Tongue (tissue), 2 donors: Measurements from ENCODE around the gene RFX7. TPM values are rescaled to one million over a fixed set of nuclear protein-coding genes. Genes with fewer than 3 reads are reported as not detected.
"Not testable (repeated sequence)": the region's sequence is repeated elsewhere in the genome, so short reads cannot be mapped to it uniquely, and the experiment has no call there.

Source experiments
- DNase-seq: peaks from one replicate; pipeline ENCODE4 v3.0.0-alpha.2; 2015
- total RNA-seq: library from RNA; depleted of rRNA; stranded (reverse); fragments of >200 nt; gene quantifications from one replicate; pipeline ENCODE4 v1.2.3, GENCODE V29; 2014

Gene RFX7
- total RNA-seq, 1 donor from 2014 or later, result 17.5 TPM

DNA sequence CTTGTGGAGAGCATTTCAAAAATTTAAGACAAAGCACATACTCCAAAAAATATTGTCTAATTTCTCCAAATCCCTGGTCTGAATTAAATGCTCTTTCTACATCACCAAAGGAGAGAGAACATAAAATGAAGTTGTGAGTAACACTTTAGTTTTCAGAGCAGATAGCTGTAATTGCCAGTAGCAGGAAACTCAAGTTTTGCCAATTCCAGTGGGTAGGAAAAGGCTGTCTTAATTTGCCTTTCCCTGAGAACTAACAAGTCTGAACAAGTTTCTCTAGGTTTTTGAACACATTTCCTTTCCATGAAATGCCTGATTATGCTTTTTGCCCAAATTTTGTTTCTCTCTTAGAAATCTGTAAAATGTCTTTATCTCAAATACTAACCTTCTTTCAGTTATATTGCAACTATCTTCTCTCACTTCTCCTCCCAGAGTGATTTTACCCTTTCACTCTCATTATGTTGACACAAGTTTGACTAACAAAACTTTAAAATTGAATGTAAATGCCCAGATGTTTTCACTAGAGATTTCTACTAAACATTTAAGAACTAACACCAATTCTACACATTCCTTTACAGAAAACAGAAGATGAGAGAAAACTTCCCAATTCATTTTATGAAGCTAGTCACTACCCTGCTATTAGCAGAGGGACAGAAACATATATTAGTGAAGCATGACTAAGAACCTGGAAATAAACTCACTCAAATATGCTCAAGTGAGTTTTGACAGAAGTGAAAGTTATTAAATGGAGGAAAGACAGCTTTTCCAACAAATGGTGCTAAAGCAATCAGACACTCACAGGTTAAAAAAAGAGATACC is 38.4 kb downstream of the RFX7 start:
- DNase-seq, result no peak

DNA sequence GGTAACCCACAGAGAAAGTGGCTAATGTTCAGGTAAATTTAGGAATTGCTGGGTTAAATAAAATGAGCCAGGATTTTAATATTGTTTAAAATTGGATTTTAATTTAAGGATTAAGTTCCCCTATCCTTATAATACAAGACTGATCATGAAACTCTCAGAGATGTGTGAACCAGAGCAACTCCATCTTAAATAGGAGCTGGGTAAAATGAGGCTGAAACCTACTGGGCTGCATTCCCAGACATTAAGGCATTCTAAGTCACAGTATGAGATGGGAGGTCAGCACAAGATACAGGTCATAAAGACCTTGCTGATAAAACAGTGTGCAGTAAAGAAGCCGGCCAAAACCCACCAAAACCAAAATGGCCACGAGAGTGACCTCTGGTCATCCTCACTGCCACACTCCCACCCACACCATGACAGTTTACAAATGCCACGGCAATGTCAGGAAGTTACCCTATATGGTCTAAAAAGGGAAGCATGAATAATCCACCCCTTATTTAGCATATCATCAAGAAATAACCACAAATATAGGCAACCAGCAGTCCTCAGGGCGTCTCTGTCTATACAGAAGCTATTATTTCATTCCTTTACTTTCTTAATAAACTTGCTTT is 40.3 kb downstream of the RFX7 start:
- not testable (repeated sequence) for DNase-seq

DNA sequence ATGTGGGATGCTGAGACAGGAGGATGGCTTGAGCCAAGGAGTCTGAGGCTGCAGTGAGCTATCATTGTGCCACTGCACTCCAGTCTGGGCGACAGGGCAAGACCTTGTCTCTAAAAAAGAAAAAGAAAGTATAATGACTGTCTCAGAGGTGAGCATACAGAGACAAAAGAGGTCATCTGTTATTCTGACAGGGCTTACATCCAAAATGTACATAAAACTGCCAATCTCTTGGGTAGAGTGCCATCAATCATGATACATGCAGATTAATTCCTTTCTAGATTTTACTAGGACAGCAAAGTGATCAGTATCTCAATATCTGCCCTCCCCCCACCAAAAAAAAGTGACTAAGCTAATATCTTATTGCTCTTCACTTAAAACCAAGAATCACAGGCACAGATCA is 41.0 kb downstream of the RFX7 start:
- DNase-seq, result no peak

DNA sequence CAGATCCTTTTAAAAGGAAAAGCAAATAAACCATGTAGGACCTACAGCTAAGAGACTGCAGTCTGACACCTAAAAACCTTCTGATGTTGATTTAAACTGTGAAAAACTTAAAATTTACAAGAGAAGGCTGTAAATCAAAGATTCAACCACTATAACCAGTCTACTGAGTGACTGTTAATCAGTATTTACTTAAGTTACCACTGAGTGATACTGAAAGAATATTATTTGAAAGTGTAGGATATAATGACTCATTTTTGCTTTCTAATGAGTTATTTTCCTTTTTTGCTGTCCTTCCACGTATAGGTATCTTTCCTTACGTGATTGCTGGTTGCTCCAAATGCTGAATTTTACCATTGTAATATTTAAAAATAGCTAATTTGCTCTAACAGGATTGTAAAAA is 44.6 kb downstream of the RFX7 start:
- DNase-seq, result no peak

DNA sequence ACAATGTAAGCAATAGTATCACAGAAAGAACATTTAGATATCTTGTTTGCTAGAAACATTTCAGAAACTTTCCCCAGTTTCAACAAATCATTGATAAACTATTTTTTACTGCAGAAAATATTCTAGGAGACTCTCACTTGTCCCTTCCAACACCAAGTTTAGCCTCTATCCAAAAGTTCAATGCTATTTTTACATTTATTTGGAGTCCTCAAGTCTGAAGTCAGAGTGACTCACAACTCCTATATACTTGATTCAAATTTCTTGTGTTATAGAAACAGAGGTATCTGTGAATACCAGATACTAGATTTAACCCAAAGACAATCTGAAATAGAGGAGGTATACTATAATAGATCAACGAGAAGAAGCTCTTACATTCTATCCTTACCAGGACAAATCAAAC is 49.6 kb downstream of the RFX7 start:
- no peak for DNase-seq

DNA sequence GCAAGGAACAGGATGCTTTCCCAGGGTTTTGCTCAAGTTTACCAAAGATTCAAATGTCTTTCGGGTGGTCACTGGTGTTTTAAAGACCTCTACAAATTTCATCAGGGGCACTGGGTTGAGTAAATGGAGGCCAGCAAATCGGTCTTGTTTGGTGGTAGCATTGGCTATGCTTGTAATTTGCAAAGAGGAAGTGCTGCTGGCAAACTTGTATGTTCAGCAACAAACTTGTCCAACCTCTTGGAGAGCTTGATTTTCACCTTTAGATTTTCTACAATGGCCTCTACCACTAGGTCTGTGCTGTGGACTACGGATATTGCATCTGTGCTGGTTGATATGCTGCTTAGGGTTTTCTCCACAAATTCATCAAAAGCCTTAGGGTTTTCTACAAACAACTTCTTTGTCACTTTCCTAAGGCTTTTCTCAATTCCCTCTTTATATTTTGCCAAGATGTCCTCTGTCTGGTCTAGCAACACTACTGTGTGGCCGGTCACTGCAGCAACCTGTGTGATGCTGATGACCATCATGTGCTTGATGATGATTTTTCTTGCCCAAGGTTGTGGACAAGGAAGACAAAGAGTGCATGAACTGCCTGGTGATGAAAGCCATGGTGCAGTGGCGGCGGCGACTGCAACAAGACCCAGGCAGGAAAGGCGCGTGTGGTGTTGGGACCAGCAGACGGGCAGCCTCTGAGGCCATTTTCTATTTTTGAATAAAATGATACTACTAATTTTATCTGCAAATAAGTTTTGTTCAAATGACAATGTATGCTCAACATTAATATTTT is 50.8 kb downstream of the RFX7 start:
- no peak for DNase-seq

DNA sequence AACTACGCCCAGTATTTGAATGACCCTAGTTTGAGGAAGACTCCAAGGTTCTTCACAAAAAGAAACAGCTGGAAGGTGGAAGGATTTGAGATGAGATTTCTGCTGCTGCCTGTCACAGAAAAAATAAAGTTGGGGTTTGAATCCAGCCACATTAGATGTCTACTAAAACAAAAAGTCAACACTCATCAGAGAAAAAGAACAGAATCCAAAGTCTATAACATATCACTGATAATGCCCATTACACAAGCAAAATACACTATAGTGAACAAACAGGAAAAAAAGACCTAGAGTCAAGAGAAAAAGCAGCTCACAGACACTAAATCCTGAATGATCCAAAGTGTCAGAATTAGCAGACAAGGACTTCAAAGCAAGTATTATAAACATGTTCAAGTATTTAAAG is 56.0 kb downstream of the RFX7 start:
- DNase-seq, result no peak

DNA sequence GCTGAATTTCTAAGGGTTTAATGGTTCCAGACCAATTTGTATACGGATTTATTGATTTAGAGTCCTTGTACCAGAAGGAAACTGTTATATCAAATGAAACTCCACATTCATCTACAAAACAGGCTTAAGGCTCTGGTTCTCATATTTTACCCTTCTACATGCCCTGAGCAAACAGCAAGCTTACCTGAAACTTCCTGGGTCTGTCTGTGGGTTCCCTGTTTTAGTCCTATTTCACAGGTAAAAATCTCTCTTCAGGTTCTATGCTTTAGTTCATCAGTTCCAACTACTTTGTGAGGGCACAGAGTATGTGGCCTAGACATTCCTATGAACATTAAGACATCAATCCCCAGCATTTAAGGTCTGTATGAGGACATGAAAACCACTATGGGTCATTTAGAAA is 57.7 kb downstream of the RFX7 start:
- DNase-seq, result no peak

DNA sequence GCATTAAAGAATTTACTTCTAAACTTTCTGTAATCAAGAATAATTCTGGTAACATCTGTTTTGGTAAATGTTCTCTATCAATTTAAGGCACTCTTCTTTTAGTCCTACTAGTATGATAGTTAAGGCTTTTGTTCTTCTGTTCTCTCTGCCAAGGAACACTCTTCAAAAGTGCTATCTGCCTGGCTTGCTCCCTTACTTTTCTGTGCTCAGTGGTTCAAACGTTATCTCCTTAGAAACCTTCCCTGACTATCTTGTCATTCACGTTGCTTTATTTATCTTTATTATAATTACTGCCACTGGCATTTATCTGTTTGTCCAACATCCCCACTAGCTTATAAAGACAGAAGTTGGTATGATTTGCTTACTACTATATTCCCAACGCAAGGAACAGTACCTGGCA is 59.2 kb downstream of the RFX7 start:
- DNase-seq, result no peak

DNA sequence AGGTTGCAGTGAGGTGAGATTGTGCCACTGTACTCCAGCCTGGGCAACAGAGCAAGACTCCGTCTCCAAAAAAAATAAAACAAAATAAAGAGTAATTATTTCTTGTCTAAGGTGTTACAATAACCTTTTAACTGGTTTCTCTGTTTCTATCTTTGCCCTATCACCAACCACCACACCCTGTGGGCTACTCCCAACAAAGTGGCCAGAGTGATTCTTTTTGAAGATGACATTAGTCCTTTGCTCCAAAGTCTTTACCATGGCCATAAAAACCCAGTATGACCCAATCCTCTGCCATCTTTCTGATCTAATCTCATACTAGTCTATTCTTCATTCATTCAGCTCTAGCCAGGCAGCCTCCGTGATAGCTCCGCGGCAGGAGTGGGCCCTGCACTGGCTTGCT is 62.8 kb downstream of the RFX7 start:
- no peak for DNase-seq

DNA sequence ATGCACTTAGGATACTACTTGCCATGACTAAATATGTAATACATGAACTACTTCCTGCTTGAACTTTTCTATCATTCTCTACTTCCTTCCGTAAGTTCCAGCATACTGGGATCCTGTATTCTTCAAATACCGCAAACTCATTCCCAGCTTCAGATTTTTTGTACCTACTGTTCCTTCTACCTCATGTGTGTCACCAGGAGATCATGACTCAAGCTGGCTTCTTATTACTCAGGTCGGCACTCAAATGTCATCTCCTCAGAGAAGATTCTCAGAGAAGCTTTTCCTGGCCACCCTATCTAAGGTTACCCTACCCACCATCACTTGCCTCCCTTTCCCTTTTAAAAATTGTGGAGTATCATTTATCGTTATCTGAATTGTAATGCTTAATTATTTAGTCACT is 66.7 kb downstream of the RFX7 start:
- DNase-seq, result no peak

DNA sequence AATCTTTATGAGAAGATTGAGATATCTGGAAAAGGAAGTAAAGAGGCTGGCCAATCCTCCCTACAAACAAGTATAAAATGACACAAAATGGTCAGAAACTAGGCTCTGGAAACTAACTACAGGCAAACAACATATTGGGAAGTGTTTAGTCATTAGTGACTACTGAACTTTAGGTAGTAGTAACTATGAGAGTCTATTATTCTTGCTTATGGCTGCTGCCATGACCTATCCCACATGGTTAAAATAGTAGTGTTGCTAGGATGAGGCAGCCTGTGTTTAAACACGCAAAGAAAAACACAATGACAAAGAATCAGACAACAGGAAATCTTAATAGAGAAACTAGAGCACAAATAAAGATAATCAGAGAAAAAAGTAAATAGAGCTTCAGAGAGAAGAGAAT is 67.9 kb downstream of the RFX7 start:
- DNase-seq, result no peak

DNA sequence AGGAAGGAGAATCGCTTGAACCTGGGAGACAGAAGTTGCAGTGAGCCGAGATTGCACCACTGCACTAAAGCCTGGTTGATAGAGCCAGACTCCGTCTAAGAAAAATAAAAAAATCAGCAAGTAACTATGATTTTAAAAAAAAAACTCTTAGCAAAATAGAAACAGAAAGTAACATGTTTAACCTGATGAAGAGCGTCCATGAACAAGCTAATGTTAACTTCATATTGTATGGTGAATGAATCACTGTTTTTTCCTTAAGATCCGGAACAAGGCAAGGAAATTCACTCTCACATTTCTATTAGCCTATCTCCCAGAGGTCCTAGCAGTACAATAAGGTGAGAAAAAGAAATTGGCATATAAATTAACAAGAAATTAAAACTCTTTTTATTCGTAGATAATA is 69.0 kb downstream of the RFX7 start:
- no peak for DNase-seq

DNA sequence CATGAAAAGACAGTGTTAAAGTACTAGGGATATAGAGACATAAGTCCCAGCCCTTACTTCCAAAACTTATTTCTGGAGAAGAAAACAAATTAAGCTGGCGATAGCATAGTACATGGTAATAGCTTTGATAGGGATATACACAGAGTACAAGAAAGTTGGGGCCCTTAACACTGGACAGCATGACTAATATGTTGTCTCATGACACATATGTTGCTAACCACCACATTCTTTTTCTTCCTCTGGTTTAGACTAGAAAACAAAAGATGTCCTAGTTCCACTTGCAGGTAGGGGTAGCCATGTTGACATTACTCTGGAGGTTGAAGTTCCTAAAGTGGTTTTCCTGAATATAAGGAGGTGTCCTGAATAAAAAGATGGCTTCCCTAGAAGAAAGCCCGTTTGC is 75.3 kb downstream of the RFX7 start:
- no peak for DNase-seq

DNA sequence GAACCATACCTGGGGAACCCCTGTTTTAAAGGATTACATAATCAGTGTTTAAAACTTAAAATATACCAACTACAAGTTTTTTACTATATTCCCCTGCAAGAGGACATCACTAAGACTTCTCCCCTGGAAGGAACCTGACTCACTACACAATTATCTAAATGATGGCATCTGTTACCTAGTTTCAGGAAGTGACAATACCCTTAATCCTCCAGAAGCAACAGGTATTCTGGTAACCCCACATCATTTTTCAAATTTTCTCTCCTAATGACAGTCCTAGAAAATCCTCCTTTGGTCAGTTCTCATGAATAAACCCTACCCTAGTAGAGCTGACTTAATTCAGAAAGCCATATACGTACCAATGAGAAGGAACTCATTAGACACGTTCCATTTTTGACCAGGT is 78.4 kb downstream of the RFX7 start:
- no peak for DNase-seq

DNA sequence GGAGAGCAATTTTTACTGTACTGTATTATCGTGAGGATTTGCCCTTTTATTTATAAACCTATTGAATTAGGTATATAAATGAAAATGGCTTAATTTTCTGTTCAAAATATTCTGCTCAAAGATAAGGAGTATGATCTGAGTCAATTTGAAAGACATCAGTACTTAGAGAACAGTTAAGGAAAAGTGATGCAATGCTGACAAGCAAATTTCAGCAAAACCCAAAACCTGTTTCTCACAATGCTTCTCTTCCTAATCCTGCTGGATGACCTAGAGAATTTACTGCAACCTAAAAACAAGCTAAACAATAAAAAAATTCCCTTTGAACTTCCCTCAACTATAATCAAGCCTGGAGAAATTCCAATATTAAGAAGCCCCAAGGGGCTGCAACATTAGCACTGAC is 82.7 kb downstream of the RFX7 start:
- no peak for DNase-seq

DNA sequence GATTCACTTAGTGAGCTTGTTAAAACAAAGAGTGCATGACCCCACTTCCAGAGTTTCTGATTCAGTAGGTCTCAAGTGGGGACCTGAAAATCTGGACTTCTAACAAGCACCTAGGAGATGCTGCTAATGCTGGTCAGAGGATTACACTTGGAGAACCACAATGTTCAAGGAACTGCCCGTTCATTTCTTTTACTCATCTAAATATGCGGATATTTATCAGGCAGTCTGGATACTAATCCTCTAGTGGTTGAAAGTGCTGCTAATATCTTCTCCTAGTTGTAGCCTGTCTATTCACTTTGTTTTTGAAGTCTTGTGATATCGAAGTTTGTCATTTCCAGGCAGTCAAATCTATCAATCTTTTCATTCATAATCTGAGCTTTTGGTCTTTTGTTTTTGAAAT is 86.8 kb downstream of the RFX7 start:
- DNase-seq, result no peak

DNA sequence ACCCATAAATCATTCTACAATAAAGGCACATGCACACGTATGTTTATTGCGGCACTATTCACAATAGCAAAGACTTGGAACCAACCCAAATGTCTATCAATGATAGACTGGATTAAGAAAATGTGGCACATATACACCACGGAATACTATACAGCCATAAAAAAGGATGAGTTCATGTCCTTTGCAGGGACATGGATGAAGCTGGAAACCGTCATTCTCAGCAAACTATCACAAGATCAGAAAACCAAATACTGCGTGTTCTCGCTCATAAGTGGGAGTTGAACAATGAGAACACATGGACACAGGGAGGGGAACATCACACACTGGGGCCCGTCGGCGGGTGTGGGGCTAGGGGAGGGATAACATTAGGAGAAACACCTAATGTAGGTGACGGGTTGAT is 88.4 kb downstream of the RFX7 start:
- not testable (repeated sequence) for DNase-seq

DNA sequence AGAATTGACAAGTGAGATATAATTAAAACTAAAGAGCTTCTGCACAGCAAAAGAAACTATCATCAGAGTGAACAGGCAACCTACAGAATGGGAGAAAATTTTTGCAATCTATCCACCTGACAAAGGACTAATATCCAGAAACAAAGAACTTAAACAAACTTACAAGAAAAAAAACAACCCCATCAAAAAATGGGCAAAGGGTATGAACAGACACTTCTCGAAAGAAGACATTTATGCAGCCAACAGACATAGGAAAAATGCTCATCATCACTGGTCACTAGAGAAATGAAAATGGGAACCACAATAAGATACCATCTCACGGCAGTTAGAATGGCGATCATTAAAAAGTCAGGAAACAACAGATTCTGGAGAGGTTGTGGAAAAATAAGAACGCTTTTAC is 88.9 kb downstream of the RFX7 start:
- DNase-seq, result not testable (repeated sequence)

DNA sequence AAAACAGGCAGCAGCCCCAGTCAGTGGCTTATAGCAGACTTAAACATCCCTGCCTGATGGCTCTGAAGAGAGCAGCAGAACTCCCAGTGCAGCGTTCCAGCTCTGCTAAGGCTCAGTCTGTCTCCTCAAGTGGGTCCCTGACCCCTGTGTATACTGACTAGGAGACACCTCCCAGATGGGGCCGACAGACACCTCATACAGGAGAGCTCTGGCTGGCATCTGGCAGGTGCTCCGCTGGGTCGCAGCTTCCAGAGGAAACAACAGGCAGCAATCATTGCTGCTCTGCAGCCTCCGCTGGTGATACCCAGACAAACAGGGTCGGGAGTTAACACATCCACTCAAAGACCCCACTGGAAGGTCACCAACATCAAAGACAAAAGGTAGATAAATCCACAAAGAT is 93.5 kb downstream of the RFX7 start:
- DNase-seq, result no peak

DNA sequence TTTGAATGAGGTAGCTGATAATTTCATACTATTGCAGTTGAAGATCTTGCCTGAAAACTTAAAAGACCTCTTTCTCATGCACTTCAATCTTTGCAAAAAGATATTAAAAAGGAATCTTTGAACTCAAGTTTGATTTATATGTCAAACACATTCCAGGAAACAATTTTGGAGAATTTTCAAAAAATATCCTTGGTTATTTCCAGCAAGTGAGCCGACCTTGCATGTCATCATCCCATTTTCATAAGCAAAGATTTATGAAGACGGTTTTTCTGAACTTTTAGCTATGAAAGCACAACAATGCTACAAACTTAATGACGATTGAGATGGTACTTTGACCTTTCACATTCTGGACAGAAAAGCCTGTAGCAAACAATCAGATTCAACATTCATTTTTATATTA is 95.6 kb downstream of the RFX7 start:
- no peak for DNase-seq

DNA sequence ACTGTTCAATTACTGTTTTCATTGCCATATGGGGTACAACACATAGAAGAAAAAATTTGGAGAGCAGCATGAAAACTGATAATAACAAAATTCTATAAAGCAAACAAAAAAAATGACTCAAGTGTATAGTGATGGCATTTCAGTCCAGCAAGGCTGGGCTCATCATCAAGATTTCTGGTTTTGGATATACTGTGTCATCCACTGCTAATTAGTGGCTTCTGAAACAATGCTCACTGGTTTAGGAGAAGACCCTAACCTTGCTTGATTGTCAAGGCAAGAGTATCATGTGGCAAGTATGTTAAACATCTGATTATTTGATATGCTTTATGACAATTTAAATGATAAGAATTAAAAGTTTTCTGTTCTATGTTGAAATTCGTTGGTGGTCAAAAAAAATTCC is 96.9 kb downstream of the RFX7 start:
- no peak for DNase-seq

DNA sequence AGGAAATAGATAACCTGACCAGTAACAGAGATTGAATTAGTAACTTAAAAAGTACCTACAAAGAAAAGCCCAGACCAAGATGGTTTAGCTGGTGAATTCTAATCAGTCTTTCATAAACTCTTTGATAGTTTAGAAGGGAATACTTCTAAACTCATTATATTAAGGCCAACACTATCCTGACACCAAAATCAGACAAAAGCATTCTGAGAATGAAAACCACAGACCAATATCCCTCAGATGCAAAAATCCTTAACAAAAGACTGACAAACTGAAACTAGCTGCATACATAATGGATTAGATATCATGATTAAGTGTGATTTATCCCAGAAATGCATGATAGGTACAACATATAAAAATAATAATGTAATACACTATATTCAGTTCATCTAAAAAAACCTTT is 115.6 kb downstream of the RFX7 start:
- DNase-seq, result no peak

DNA sequence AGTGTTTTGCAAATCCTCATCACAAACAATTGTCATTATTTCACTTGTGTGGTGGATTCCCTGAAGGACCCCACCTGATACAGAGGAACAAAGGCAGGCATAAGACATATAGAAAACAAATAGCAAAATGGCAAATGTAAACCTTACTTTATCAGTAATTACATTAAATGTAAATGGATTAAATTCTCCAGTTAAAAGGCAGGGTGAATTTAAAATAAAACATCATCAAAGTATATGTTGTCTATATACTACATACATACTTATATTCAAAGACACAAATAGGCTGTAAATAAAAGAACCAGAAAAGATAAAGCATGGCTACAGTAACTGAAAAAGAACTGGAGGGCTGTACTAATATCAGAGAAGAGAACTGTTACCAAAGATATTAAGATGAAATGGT is 117.3 kb downstream of the RFX7 start:
- no peak for DNase-seq
